SK-N-SH treated with all-trans-retinoic acid at 6 μM for 48 hours (cell line): ENCODE data around the gene ARMC6.

Source experiments
- BACH2 ChIP-seq: fragments of 250-450 bp; sonication (Bioruptor Pico); IDR thresholded peaks from 2 replicates; pipeline ENCODE4 v1.9.0; 2021; ENCODE audit warnings: mild to moderate bottlenecking, borderline replicate concordance
- CREB5 ChIP-seq: fragments of 250-450 bp; sonication (Bioruptor Pico); IDR thresholded peaks from 2 replicates; pipeline ENCODE4 v1.5.1; 2020; ENCODE audit warnings: low read depth, mild to moderate bottlenecking, moderate library complexity
- GLIS3 ChIP-seq: fragments of 250-450 bp; sonication (Bioruptor Pico); IDR thresholded peaks from 2 replicates; pipeline ENCODE4 v1.5.0; 2020; ENCODE audit warnings: mild to moderate bottlenecking, moderate library complexity
- POU6F1 ChIP-seq: fragments of 250-450 bp; sonication (Bioruptor Pico); IDR thresholded peaks from 2 replicates; pipeline ENCODE4 v1.8.0; 2021; ENCODE audit warnings: low read depth, mild to moderate bottlenecking, moderate library complexity, borderline replicate concordance
- RARB ChIP-seq: fragments of 250-450 bp; sonication (Bioruptor Pico); IDR thresholded peaks from 2 replicates; pipeline ENCODE4 v1.8.0; 2021; ENCODE audit warnings: mild to moderate bottlenecking, moderate library complexity
- SNAI2 ChIP-seq: fragments of 250-450 bp; sonication (Bioruptor Pico); IDR thresholded peaks from 2 replicates; pipeline ENCODE4 v1.5.0; 2020; ENCODE audit warnings: mild to moderate bottlenecking, moderate library complexity
- TCF4 ChIP-seq: fragments of 250-450 bp; sonication (Bioruptor Pico); IDR thresholded peaks from 2 replicates; pipeline ENCODE4 v1.8.0; 2021; ENCODE audit warnings: mild to moderate bottlenecking, moderate library complexity, borderline replicate concordance
- TOX ChIP-seq: fragments of 250-450 bp; sonication (Bioruptor Pico); IDR thresholded peaks from 2 replicates; pipeline ENCODE4 v1.8.0; 2021; ENCODE audit warnings: mild to moderate bottlenecking, moderate library complexity, borderline replicate concordance
- ZFP30 ChIP-seq: fragments of 450-650 bp; formaldehyde crosslinking; IDR thresholded peaks from 2 replicates; pipeline ENCODE4 v1.5.0; 2022; ENCODE audit warnings: mild to moderate bottlenecking, moderate library complexity
- TF ChIP-seq, protein P1 (sequence below): fragments of 250-450 bp; sonication (Bioruptor Pico); IDR thresholded peaks from 2 replicates; pipeline ENCODE4 v1.8.0; 2020; ENCODE audit warnings: mild to moderate bottlenecking, moderate library complexity, borderline replicate concordance

DNA sequence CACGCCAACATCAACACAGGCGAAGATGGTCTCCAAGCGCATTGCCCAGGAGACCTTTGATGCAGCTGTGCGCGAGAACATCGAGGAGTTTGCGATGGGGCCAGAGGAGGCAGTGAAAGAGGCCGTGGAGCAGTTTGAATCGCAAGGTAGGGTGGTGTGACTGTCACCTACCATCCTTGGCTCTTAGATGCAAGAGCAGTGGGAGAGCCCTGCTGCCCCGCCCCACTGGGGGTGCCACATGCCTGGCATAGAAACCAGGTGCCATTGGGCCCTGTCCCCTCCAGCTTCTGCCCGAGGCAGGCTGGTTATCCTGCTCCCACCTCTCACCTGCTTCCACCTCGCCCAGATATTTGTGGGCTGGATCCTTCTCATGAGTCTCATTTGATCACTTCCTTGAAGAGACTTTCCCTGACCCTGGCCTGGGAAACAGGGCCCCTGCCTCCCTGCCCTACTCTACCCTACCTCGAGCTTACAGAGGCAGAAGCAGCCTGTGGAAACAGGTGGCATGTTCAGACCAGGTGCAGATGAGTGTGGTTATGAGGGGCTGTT, 9.4 kb downstream of the ARMC6 start:
- TF ChIP-seq RARB (CRISPR knock-in tag) (no peak), TCF4 (CRISPR knock-in tag) (no peak), CREB5 (CRISPR knock-in tag) (no peak), POU6F1 (CRISPR knock-in tag) (no peak), SNAI2 (CRISPR knock-in tag) (no peak), GLIS3 (CRISPR knock-in tag) (no peak), ZFP30 (no peak), BACH2 (CRISPR knock-in tag) (no peak), TOX (CRISPR knock-in tag) (no peak)
- TF ChIP-seq, protein P1, sequence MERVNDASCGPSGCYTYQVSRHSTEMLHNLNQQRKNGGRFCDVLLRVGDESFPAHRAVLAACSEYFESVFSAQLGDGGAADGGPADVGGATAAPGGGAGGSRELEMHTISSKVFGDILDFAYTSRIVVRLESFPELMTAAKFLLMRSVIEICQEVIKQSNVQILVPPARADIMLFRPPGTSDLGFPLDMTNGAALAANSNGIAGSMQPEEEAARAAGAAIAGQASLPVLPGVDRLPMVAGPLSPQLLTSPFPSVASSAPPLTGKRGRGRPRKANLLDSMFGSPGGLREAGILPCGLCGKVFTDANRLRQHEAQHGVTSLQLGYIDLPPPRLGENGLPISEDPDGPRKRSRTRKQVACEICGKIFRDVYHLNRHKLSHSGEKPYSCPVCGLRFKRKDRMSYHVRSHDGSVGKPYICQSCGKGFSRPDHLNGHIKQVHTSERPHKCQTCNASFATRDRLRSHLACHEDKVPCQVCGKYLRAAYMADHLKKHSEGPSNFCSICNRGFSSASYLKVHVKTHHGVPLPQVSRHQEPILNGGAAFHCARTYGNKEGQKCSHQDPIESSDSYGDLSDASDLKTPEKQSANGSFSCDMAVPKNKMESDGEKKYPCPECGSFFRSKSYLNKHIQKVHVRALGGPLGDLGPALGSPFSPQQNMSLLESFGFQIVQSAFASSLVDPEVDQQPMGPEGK (CRISPR knock-in tag): no peak
